NCI-H2196 treated with DMSO at 0.1 percent for 48 hours (cell line): ENCODE results near the gene PTPN13.

ENCODE experiments used
- DNase-seq: peaks from one replicate; lab custom pipeline; 2025; ENCODE audit not compliant: unreplicated experiment; lab: John Stamatoyannopoulos, UW

The PTPN13 gene

DNA sequence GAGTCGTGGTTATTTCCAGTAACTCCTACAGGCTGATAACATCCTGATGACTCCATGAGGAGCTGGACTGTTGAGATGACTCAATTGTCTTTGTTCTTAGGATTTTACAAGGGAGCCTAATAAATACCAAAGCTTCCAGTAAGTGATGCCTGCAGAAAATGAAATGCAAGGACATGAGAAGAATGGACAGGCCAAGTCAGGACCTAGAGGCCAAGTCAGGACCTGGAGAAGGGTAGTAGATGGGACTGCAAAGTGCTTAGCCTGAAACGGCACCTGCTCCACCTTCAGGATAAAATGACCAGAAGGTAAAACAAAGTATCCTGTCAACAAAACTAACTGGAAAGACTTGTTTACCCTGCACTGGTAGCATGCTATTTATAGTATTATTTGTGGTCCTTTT, 261.5 kb downstream of the PTPN13 start:
- no peak for DNase-seq

DNA sequence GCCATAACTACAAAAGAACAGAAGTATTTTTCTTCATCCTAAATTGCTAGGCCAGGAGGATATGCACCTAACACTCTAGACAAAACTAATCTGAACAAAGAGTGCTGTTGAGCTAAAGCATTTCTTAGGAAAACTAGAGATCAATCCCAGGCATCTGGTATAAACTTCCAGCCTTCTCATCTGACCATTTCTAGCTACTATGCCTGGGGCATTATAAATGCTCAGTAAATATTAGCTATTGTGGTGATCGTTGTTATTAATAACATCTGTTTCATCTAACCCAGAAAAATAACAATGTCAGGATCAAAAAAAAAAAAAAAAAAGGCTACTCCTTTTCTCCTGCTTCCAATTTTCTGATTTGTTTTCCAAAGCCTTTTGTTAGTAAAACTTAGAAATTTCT, 262.8 kb downstream of the PTPN13 start:
- no peak for DNase-seq

DNA sequence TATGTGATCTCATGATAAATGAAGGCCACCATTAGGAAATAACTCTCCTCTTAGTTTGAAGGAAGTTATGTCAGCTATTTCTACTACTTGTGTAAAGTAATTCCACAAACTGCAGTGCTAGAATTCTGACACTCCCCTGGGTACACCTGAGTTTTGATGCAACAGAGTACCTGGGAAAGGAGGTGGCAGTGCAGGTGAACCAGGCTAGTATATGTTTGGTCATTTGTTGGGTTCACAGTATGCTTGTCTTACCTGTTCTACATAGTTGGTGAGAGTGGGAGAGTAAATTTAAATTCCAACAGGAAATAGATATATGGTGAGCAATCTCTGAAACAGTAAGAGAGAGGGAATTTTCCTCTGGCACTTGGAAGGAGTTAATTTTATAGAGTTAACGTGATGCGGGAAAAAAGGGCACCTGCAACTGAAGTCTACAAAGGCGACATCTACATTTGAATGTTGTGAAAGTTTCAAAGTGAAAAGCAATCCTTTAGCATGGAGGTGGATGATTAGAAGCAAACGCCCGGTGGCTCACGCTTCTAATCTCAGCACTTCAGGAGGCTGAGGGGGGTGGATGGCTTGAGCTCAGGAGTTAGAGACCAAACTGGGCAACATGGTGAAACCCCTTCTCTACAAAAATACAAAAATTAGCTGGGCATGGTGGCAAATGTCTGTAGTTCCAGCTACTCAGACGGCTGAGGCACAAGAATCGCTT, 263.4 kb downstream of the PTPN13 start:
- DNase-seq = no peak
